Measurements from ENCODE around the gene ZNF132. TPM values are rescaled to one million over a fixed set of nuclear protein-coding genes. Genes with fewer than 3 reads are reported as not detected.

The ZNF132 gene
- not detected in 2 replicates for total RNA-seq (2011; cell fraction: chromatin; rRNA removed; ENCODE audit: low replicate concordance)
- not detected in 2 replicates for total RNA-seq (2011; cell fraction: nucleolus; rRNA removed)
- not detected in 2 replicates for total RNA-seq (2011; cell fraction: nucleoplasm; rRNA removed)
- not detected in 2 replicates for total RNA-seq (2014; rRNA removed)
- total RNA-seq (2014; rRNA removed; fragmentation: Illumina TruSeq; extraction: Trizol), result not detected in 2 replicates
- total RNA-seq (2015; rRNA removed; fragmentation: Illumina TruSeq; extraction: Trizol), result not detected in 2 replicates
- not detected in 2 replicates for total RNA-seq (2021)
- 0.03 TPM in 1 of 2 replicates, not detected in the other for polyA plus RNA-seq (2011; rRNA removed)
- not detected in 2 replicates for polyA plus RNA-seq (2011; cell fraction: cytosol; rRNA removed)
- 0.06 TPM in 1 of 2 replicates, not detected in the other for polyA plus RNA-seq (2011; cell fraction: nucleus; rRNA removed)
- polyA plus RNA-seq (2012), result 1.1 and 1.8 TPM in 2 replicates
- polyA plus RNA-seq (2014; fragmentation: Illumina TruSeq; extraction: Trizol), result not detected in 2 replicates
- under 1 TPM; 0.14 to 0.42 TPM for polyA plus RNA-seq (2014; fragmentation: Nextera tagmentation; extraction: Ambion mirVana)
- 0.03 and 0.05 TPM in 2 replicates for polyA plus RNA-seq (2014; rRNA removed)
- not detected in 2 replicates for polyA minus RNA-seq (2011; rRNA and poly(A)+ RNA removed)
- polyA minus RNA-seq (2011; cell fraction: cytosol; rRNA and poly(A)+ RNA removed), result not detected in 2 replicates
- polyA minus RNA-seq (2011; cell fraction: nucleus; rRNA and poly(A)+ RNA removed), result 0.11 TPM in 1 of 2 replicates, not detected in the other
- percentile 17 among the genes with signal in this experiment for Bru-seq, nascent RNA
- BruChase-seq, experiment 1, labeled RNA remaining after a 2-hour chase, result percentile 21 among the genes with signal in this experiment
- BruChase-seq, experiment 2, labeled RNA remaining after a 6-hour chase, result percentile 15 among the genes with signal in this experiment
- long read RNA-seq, experiment 1, result 0 reads
- long read RNA-seq, experiment 2, result 0 reads
- long read RNA-seq, experiment 3, result 0 reads

DNA sequence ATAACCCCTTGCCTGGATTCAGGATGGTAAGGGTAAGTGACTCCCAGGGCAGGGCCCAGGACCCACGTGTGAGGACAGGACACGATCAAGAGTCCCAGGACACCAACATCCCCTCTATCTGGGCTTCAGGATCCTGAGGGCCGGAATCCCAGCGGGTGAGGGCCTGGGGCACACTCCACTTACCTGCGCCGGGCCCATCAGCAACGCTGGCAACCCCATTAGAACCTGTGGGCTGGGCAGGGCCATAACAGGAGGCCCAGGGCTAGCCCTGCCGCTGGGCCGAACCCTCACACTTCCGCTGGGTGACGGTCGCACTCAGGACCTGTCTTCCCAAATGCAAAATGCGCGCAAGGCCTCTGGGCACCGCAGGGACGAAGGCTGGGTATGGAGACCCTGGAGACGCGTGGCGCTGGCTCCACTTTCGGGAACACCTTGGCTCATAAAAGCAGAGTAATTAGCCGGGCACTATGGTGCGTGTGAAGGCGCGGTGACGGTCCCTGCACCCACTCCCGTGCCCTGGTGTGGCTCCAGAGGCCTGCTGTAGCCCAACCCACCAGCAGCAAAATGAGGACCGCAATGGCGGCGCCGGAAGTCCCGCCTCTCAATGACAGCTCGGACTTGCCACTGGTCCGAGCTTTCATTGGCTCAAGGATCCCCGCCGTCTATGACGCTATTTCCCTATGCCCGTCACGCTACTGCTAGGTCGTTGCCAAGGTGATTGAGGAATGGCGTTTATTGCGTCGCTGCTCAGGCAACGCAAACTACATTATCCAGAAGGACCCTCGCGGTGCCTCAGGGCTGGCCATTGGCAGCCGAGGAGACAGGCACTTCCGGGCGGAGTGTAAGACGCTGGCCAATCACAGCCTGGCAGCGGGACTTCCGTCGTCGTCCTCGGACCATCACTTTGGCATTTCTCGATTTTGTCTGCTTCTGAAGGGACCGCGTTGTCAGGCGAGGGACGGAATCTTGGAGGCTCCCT lies at the start of gene ZNF132:
Gene ZNF132, minus strand, starts transcription at position 578 of the 979 bp plus-strand sequence. Its CDS starts 332 bp downstream, at position 246.
- intact Hi-C loops (cut with micrococcal nuclease), result no loop called here
- Histone ChIP-seq H3K27me3 (ENCODE audit: control insufficient read depth in 2 of 2, insufficient read depth in 2 of 2, low read length in 2 of 2) (no peaks in the 10 kb centered on the region), H4K20me1 (replicated peaks; ENCODE audit: control insufficient read depth, insufficient read depth, low read length) (no peaks in the 10 kb centered on the region), H3K9ac (ENCODE audit: insufficient read depth in 1 of 2, low read depth in 2 of 2, low read length in 2 of 2) (no peak within 1 kb of the TSS), H3K4me1 (replicated peaks in 1 of 2; ENCODE audit: control insufficient read depth in 2 of 2, insufficient read depth in 2 of 2, low read length in 2 of 2) (peaks cover 0 to 12% of the 10 kb centered on the region in 2 experiments; a peak in 1 of 5 replicates), H2AFZ (ENCODE audit: low read depth, low read length) (no peak within 1 kb of the TSS), H3K27ac (ENCODE audit: extremely low read depth, low read depth, low read length) (no peak within 1 kb of the TSS), H3K4me2 (ENCODE audit: insufficient read depth, low read length) (no peak within 1 kb of the TSS), H3K9me1 (ENCODE audit: control insufficient read depth, insufficient read depth, low read length) (no peaks in the 10 kb centered on the region), H3K4me3 (no peak within 1 kb of the TSS), H3K79me2 (ENCODE audit: control insufficient read depth, insufficient read depth, low read length) (no peaks in the 10 kb centered on the region), H3K9me3 (replicated peaks; ENCODE audit: control insufficient read depth, insufficient read depth, low read depth, low read length) (peaks cover 7% of the 10 kb centered on the region), H3K36me3 (ENCODE audit: control insufficient read depth, insufficient read depth, low read length) (no peaks in the 10 kb centered on the region)
- no peak for DNase-seq (ENCODE audit: extremely low read depth in 1 of 4, low spot score in 3 of 4)
- BruUV-seq (replicated peaks), result no TSS peak
- no peak for FAIRE-seq
- no peak for ATAC-seq
- WGBS (ENCODE audit: insufficient coverage, low coverage, missing lambda C conversion rate), result 58% methylated on average over 56 of the region's 59 CpGs
- peak in 1 of 3 experiments; percentile 59 for TF ChIP-seq YY1 (IDR thresholded peaks at IDR 0.05; ENCODE audit: borderline replicate concordance in 1 of 3, control insufficient read depth in 1 of 3, extremely low read depth in 1 of 3, insufficient read depth in 3 of 3, insufficient read length in 1 of 3, insufficient replicate concordance in 2 of 3, low read depth in 1 of 3, low read length in 2 of 3)
- no peak for TF ChIP-seq ASH1L (IDR thresholded peaks at IDR 0.05; ENCODE audit: borderline replicate concordance, low read depth, partially characterized antibody)
- TF ChIP-seq POLR2G (IDR thresholded peaks at IDR 0.05; ENCODE audit: low read depth, low read length), result 0 out of 2 replicates have a peak, but pooled peaks have one; percentile 37
- no peak for TF ChIP-seq ADNP (tag; IDR thresholded peaks at IDR 0.05)
- ChIA-PET POLR2A (no interaction called here), CTCF (ENCODE audit: low intra/inter-chr PET ratio) (no interaction called here)
- in situ Hi-C loops (cut with MboI), result no loop called here

Measured in K562 (cell line).